GM23248 (cell line): ENCODE data around the gene HSPG2. TPM values are rescaled to one million over a fixed set of nuclear protein-coding genes. Genes with fewer than 3 reads are reported as not detected.

Experiments
- DNase-seq: peaks from one replicate; pipeline ENCODE4 v3.0.0-alpha.2; 2015
- H2AFZ ChIP-seq: fragments of 200-600 bp; sonication (generic); 2 replicates; pipeline ENCODE4 v1.6.1; 2016; ENCODE audit warnings: antibody characterized with exemption
- H3F3A ChIP-seq: fragments of 200-600 bp; sonication (generic); 2 replicates; pipeline ENCODE4 v1.6.1; 2016; ENCODE audit warnings: mild to moderate bottlenecking, antibody characterized with exemption, mixed run types; ENCODE audit not compliant: insufficient read depth
- H3K27ac ChIP-seq: fragments of 200-600 bp; sonication (generic); 2 replicates; pipeline ENCODE4 v1.5.1; 2016; ENCODE audit warnings: mild to moderate bottlenecking
- H3K27me3 ChIP-seq: fragments of 200-600 bp; sonication (generic); replicated peaks from 2 replicates; pipeline ENCODE4 v1.6.1; 2016; ENCODE audit warnings: mild to moderate bottlenecking; ENCODE audit not compliant: insufficient read depth
- H3K36me3 ChIP-seq: fragments of 200-600 bp; sonication (generic); 2 replicates; pipeline ENCODE4 v1.6.1; 2016; ENCODE audit warnings: low read depth, mild to moderate bottlenecking
- H3K4me1 ChIP-seq: fragments of 200-600 bp; sonication (generic); 2 replicates; pipeline ENCODE4 v1.6.1; 2016; ENCODE audit warnings: mild to moderate bottlenecking; ENCODE audit not compliant: insufficient read depth
- H3K4me2 ChIP-seq: fragments of 200-600 bp; sonication (generic); one replicate; pipeline ENCODE4 v1.6.1; 2016; ENCODE audit warnings: mild to moderate bottlenecking; ENCODE audit not compliant: unreplicated experiment
- H3K4me3 ChIP-seq: fragments of 200-600 bp; sonication (generic); 2 replicates; pipeline ENCODE4 v1.5.1; 2016; ENCODE audit warnings: mild to moderate bottlenecking
- H3K79me2 ChIP-seq: fragments of 200-600 bp; sonication (generic); 2 replicates; pipeline ENCODE4 v1.6.1; 2016; ENCODE audit warnings: mild to moderate bottlenecking; ENCODE audit not compliant: insufficient read depth
- H3K9ac ChIP-seq: fragments of 200-600 bp; sonication (generic); 2 replicates; pipeline ENCODE4 v1.6.1; 2016; ENCODE audit warnings: mild to moderate bottlenecking
- H3K9me2 ChIP-seq: fragments of 200-600 bp; sonication (generic); 2 replicates; pipeline ENCODE4 v1.6.1; 2016; ENCODE audit warnings: mixed run types, mild to moderate bottlenecking, moderate library complexity; ENCODE audit not compliant: insufficient read depth
- H3K9me3 ChIP-seq: fragments of 200-600 bp; sonication (generic); one replicate; pipeline ENCODE4 v1.6.1; 2017; ENCODE audit warnings: low read depth
- H4K20me1 ChIP-seq: fragments of 200-600 bp; sonication (generic); 2 replicates; pipeline ENCODE4 v1.6.0; 2016; ENCODE audit not compliant: insufficient read depth
- EZH2 ChIP-seq: fragments of 200-600 bp; sonication (generic); IDR thresholded peaks from 2 replicates; pipeline ENCODE4 v1.6.1; 2018; ENCODE audit warnings: antibody characterized with exemption, mild to moderate bottlenecking; ENCODE audit not compliant: insufficient read depth, poor library complexity, severe bottlenecking
- EZH2phosphoT487 ChIP-seq: fragments of 200-600 bp; sonication (generic); IDR thresholded peaks from 2 replicates; pipeline ENCODE4 v1.6.1; 2018; ENCODE audit warnings: antibody characterized with exemption, moderate library complexity, mild to moderate bottlenecking, low read depth; ENCODE audit not compliant: insufficient read depth
- WGBS, 2 experiments: methylation state at CpG; one replicate each; pipeline ENCODE4 v1.1.6; 2015 to 2017; ENCODE audit warnings: low lambda C conversion rate in 2 of 2, low coverage in 1 of 2; ENCODE audit errors: missing lambda C conversion rate in 2 of 2; 5-methylcytosine and 5-hydroxymethylcytosine counted together
- in situ Hi-C: fragments of 300-500 bp; cut with MboI; formaldehyde crosslinking; loops from 2 replicates; pipeline ENCODE4 v1.15.0; 2020
- polyA plus RNA-seq: library from polyadenylated mRNA; unstranded; fragments of >200 nt; fragmentation: Nextera tagmentation; extraction: Ambion mirVana; gene quantifications from 2 replicates; pipeline ENCODE4 v1.2.1, GENCODE V29; 2016
- total RNA-seq: library from RNA; depleted of rRNA; stranded (reverse); fragments of >200 nt; shearing (Covaris generic); gene quantifications from 2 replicates; pipeline ENCODE4 v1.2.3, GENCODE V29; 2014

Gene HSPG2
- total and polyA plus RNA-seq, 2 experiments from 2014 or later, result 123 to 407 TPM

GRCh38 chr1:21843996-21844395, 93.1 kb downstream of the HSPG2 start:
- no peaks in the 10 kb centered on the region for H3K9me3 ChIP-seq
- 0 out of 2 replicates have a peak, but pooled peaks cover 4% of the 10 kb centered on the region for H3F3A ChIP-seq
- no peak overlapping the region for H2AFZ ChIP-seq
- in situ Hi-C loops, result no loop called here
- no peak overlapping the region for H3K4me2 ChIP-seq
- no peaks in the 10 kb centered on the region for H4K20me1 ChIP-seq
- no peaks in the 10 kb centered on the region for H3K9me2 ChIP-seq
- no peaks in the 10 kb centered on the region for H3K79me2 ChIP-seq
- TF ChIP-seq EZH2, result no peak
- TF ChIP-seq EZH2phosphoT487, result no peak
- no peaks in the 10 kb centered on the region for H3K4me1 ChIP-seq
- no peak overlapping the region for H3K9ac ChIP-seq
- no peaks in the 10 kb centered on the region for H3K27me3 ChIP-seq
- no peak overlapping the region for H3K4me3 ChIP-seq
- no peak overlapping the region for H3K27ac ChIP-seq
- no peak for DNase-seq
- WGBS, 2 experiments, result 88 to 95% methylated on average over 11 of the region's 11 CpGs
- H3K36me3 ChIP-seq, result peaks cover 57% of the 10 kb centered on the region; the same call in 1 of the 2 replicates

GRCh38 chr1:21843208-21843607, 93.9 kb downstream of the HSPG2 start:
- Histone ChIP-seq H3K9me2 (no peaks in the 10 kb centered on the region), H3F3A (0 out of 2 replicates have a peak, but pooled peaks cover 8% of the 10 kb centered on the region), H3K4me2 (no peak overlapping the region), H3K27ac (no peak overlapping the region), H2AFZ (no peak overlapping the region), H3K9ac (no peak overlapping the region), H3K9me3 (no peaks in the 10 kb centered on the region), H3K4me1 (no peaks in the 10 kb centered on the region), H4K20me1 (no peaks in the 10 kb centered on the region), H3K36me3 (peaks cover 59% of the 10 kb centered on the region; the same call in 1 of the 2 replicates), H3K79me2 (no peaks in the 10 kb centered on the region), H3K4me3 (no peak overlapping the region), H3K27me3 (no peaks in the 10 kb centered on the region)
- TF ChIP-seq EZH2phosphoT487, result no peak
- no peak for TF ChIP-seq EZH2
- 89 to 95% methylated on average over 13 of the region's 13 CpGs for WGBS, 2 experiments
- no peak for DNase-seq
- in situ Hi-C loops, result no loop called here

- WGBS, 2 experiments, result 90 to 92% methylated on average over 15 of the region's 15 CpGs
- Histone ChIP-seq H3K27me3 (no peaks in the 10 kb centered on the region), H3K9me2 (no peaks in the 10 kb centered on the region), H3K4me2 (no peak overlapping the region), H3K27ac (no peak overlapping the region), H3K79me2 (no peaks in the 10 kb centered on the region), H4K20me1 (no peaks in the 10 kb centered on the region), H2AFZ (no peak overlapping the region), H3F3A (0 out of 2 replicates have a peak, but pooled peaks cover 8% of the 10 kb centered on the region), H3K4me1 (no peaks in the 10 kb centered on the region), H3K36me3 (peaks cover 59% of the 10 kb centered on the region; the same call in 1 of the 2 replicates), H3K9ac (no peak overlapping the region), H3K9me3 (no peaks in the 10 kb centered on the region), H3K4me3 (no peak overlapping the region)
- in situ Hi-C loops, result no loop called here
- TF ChIP-seq EZH2 (no peak), EZH2phosphoT487 (no peak)
- no peak for DNase-seq
Observed at GRCh38 chr1:21842606-21843162, 94.4 kb downstream of the HSPG2 start.

DNA sequence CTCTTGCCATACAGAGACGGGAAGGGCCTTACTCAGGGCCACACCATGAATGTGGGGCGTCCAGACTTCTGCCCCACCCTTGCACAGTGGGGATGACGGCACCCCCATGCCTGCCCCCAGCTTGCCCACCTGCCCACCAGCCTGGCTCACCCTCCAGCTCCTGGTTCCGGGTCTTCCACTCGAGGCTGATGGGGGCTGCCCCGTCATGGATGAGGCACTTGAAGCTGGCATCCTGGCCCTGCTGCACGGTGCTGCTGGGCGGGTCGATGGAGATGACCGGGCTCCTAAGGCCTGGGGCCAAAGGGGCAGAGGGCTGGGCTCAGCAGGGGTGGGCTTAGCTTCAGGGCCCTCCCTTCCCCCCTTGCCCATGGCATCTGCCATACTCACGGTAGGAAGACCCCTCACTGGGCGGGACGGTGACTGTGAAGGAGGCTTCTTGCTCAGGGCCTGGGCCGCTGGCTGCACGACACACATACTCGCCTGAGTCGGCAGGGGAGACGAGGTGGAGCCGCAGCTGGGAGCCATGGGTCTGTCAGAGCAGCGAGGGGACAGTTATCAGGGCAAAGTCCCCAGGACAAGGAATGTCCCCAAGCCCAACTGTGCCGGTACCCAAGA, 95.2 kb downstream of the HSPG2 start:
- H3K9me2 ChIP-seq, result no peaks in the 10 kb centered on the region
- H3K4me1 ChIP-seq, result no peaks in the 10 kb centered on the region
- H4K20me1 ChIP-seq, result no peaks in the 10 kb centered on the region
- H2AFZ ChIP-seq, result no peak overlapping the region
- no peak overlapping the region for H3K27ac ChIP-seq
- no peak overlapping the region for H3K9ac ChIP-seq
- TF ChIP-seq EZH2 (no peak), EZH2phosphoT487 (no peak)
- H3F3A ChIP-seq, result 0 out of 2 replicates have a peak, but pooled peaks cover 8% of the 10 kb centered on the region
- no peaks in the 10 kb centered on the region for H3K27me3 ChIP-seq
- no peak overlapping the region for H3K4me3 ChIP-seq
- no peak for DNase-seq
- 89 to 94% methylated on average over 17 to 21 of the region's 21 CpGs for WGBS, 2 experiments
- no peaks in the 10 kb centered on the region for H3K79me2 ChIP-seq
- H3K4me2 ChIP-seq, result no peak overlapping the region
- no peaks in the 10 kb centered on the region for H3K9me3 ChIP-seq
- peaks cover 55% of the 10 kb centered on the region; the same call in 1 of the 2 replicates for H3K36me3 ChIP-seq
- in situ Hi-C loops, result no loop called here
